Neural cell (in vitro differentiated cells): ENCODE measurements around the gene ZNF668.

Source experiments
- CTCF ChIP-seq: fragments of 450-650 bp; IDR thresholded peaks from 2 replicates; pipeline ENCODE4 v1.5.1; 2014; ENCODE audit warnings: antibody characterized with exemption, mild to moderate bottlenecking, moderate library complexity; ENCODE audit not compliant: poor library complexity, severe bottlenecking
- EP300 ChIP-seq: fragments of 450-650 bp; conservative IDR thresholded peaks from 2 replicates; pipeline ENCODE4 v1.6.1; 2014; ENCODE audit warnings: antibody characterized with exemption, mild to moderate bottlenecking, moderate library complexity; ENCODE audit not compliant: poor library complexity, severe bottlenecking
- EZH2 ChIP-seq: fragments of 200-600, 300-800 bp; shearing (Covaris generic), sonication (generic); IDR thresholded peaks from 2 replicates; pipeline ENCODE4 v1.6.1; 2014; ENCODE audit warnings: antibody characterized with exemption, low read length, borderline replicate concordance, mild to moderate bottlenecking; ENCODE audit not compliant: insufficient read depth, poor library complexity, severe bottlenecking
- MXI1 ChIP-seq: fragments of 450-650 bp; conservative IDR thresholded peaks from 2 replicates; pipeline ENCODE4 v1.6.1; 2014; ENCODE audit warnings: antibody characterized with exemption, mild to moderate bottlenecking; ENCODE audit not compliant: poor library complexity, severe bottlenecking
- POLR2AphosphoS5 ChIP-seq: IDR thresholded peaks from 2 replicates; pipeline ENCODE4 v1.6.1; 2012
- RAD21 ChIP-seq: fragments of 450-650 bp; conservative IDR thresholded peaks from 2 replicates; pipeline ENCODE4 v1.6.1; 2014; ENCODE audit warnings: antibody characterized with exemption, mild to moderate bottlenecking, moderate library complexity
- TF ChIP-seq, protein P1 (sequence below): IDR thresholded peaks from 2 replicates; pipeline ENCODE4 v1.6.1; 2012; ENCODE audit warnings: borderline replicate concordance

DNA sequence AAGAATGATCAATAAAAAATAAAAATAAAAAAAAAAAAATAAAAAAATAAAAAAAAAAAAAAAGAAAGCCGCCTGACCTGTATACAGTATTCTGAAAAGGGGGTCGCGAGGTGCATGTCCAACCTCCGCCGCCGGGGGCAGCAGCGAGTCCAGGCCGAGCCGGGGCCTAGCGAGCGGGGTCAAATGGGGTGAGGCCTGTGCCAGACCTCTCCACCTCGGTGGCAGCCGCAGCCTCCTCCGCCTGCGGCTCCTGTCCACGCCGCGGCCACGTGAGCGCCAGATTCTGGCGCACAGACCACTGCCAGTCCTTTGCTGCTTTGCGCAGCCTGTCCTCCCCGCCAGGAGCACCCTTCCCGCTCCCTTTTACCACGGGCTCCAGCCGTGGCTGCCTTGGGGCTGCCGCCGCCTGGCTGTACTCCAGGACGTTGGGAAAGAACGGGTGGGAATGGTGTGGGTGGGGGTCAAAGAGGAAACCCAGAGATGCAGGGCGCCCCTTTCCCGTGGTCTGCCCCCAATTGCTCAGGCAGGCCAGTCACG lies 31.7 kb upstream of the ZNF668 start:
- TF ChIP-seq EZH2 (no peak), POLR2AphosphoS5 (no peak), RAD21 (no peak), CTCF (peak; percentile 44), MXI1 (no peak), EP300 (no peak)
- TF ChIP-seq, protein P1, sequence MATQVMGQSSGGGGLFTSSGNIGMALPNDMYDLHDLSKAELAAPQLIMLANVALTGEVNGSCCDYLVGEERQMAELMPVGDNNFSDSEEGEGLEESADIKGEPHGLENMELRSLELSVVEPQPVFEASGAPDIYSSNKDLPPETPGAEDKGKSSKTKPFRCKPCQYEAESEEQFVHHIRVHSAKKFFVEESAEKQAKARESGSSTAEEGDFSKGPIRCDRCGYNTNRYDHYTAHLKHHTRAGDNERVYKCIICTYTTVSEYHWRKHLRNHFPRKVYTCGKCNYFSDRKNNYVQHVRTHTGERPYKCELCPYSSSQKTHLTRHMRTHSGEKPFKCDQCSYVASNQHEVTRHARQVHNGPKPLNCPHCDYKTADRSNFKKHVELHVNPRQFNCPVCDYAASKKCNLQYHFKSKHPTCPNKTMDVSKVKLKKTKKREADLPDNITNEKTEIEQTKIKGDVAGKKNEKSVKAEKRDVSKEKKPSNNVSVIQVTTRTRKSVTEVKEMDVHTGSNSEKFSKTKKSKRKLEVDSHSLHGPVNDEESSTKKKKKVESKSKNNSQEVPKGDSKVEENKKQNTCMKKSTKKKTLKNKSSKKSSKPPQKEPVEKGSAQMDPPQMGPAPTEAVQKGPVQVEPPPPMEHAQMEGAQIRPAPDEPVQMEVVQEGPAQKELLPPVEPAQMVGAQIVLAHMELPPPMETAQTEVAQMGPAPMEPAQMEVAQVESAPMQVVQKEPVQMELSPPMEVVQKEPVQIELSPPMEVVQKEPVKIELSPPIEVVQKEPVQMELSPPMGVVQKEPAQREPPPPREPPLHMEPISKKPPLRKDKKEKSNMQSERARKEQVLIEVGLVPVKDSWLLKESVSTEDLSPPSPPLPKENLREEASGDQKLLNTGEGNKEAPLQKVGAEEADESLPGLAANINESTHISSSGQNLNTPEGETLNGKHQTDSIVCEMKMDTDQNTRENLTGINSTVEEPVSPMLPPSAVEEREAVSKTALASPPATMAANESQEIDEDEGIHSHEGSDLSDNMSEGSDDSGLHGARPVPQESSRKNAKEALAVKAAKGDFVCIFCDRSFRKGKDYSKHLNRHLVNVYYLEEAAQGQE = no peak
